D721Med (cell line): ENCODE measurements around the gene CYTL1.
"Not testable (repeated sequence)": the region's sequence is repeated elsewhere in the genome, so short reads cannot be mapped to it uniquely, and the experiment has no call there.

ENCODE experiments used
- DNase-seq: peaks from one replicate; pipeline ENCODE4 v3.0.0; 2011; ENCODE audit warnings: low spot score; ENCODE audit not compliant: insufficient read length
- FAIRE-seq: peaks from 2 replicates; lab custom pipeline; 2011; peaks lifted over from hg19 to GRCh38; lab: Jason Lieb, UNC
- TF ChIP-seq, protein P1 (sequence below): IDR thresholded peaks from 2 replicates; pipeline ENCODE4 v1.5.1; 2012; ENCODE audit warnings: mild to moderate bottlenecking, control low read depth; ENCODE audit not compliant: insufficient read depth; ENCODE audit errors: missing control alignments

Gene CYTL1

DNA sequence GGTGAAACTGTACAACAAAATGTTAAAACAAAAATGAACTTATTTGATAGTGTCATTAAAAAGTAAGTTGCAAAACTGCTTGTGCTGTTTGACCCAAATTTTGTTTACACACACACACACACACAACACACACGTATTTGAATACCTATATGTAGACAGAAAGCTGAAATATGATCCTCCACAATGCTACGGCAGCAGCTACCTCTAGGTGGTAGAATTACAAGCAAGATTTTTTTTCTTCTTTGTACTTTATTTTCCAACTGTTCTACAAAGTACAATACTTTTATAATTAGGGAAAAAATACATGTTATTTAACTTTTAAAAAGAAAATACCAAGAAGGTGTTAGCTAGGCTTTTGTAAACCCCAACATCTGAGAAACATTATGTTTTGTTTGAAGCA lies 1.2 kb downstream of the CYTL1 start:
- DNase-seq (no peak), FAIRE-seq (no peak)
- TF ChIP-seq, protein P1, sequence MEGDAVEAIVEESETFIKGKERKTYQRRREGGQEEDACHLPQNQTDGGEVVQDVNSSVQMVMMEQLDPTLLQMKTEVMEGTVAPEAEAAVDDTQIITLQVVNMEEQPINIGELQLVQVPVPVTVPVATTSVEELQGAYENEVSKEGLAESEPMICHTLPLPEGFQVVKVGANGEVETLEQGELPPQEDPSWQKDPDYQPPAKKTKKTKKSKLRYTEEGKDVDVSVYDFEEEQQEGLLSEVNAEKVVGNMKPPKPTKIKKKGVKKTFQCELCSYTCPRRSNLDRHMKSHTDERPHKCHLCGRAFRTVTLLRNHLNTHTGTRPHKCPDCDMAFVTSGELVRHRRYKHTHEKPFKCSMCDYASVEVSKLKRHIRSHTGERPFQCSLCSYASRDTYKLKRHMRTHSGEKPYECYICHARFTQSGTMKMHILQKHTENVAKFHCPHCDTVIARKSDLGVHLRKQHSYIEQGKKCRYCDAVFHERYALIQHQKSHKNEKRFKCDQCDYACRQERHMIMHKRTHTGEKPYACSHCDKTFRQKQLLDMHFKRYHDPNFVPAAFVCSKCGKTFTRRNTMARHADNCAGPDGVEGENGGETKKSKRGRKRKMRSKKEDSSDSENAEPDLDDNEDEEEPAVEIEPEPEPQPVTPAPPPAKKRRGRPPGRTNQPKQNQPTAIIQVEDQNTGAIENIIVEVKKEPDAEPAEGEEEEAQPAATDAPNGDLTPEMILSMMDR: no peak

DNA sequence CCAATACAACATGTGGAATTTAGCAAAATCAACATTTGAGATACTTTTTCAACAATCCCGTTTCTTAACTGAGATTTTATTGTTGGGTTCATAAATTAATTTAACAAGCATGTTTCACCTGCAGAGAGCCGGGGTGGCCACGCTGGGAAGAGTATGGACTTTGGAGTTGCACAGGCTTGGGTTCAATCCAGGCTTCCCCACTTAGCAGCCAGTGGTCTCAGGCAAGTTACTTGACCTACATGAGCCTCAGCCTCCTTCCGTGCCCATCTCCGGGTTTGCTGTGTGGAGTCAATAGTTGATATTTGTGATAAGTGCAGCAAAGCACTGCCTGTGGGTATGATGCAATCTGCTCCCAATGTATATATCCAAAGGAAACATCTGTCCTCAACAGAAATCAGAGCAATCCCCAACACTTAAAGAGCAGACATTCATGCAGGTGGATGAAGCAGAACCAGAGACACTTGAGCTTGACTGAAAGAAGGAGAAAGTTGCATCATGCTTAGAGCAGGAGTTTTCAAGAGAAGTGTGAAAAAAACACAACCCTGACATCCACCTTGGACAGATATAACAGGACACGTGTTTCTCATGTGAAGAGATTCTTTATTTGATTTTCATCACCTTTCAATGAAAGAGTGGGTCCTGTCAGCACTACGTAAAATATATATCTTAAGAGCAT lies 5.1 kb downstream of the CYTL1 start:
- TF ChIP-seq, protein P1: no peak
- FAIRE-seq: no peak
- DNase-seq: no peak

DNA sequence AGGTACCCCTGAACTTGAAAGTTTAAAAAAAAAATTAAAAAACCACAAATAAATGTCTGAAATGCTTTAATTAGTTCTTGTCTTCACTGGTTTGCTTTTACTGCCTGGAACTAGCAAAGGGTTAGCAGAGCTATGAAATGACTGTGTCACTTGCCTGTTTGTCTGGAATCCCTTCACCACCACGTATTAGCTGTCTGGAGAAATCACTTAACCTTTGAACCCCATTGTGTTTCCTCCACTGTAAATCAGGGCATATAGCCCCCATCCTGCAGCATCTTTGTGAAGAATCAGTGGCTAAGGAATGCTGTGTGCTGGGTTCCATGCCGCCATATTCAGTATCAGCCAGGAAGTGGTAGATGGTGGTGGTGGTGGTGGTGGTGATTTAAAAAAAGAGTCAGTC lies 6.3 kb downstream of the CYTL1 start:
- TF ChIP-seq, protein P1: no peak
- DNase-seq (no peak), FAIRE-seq (no peak)

DNA sequence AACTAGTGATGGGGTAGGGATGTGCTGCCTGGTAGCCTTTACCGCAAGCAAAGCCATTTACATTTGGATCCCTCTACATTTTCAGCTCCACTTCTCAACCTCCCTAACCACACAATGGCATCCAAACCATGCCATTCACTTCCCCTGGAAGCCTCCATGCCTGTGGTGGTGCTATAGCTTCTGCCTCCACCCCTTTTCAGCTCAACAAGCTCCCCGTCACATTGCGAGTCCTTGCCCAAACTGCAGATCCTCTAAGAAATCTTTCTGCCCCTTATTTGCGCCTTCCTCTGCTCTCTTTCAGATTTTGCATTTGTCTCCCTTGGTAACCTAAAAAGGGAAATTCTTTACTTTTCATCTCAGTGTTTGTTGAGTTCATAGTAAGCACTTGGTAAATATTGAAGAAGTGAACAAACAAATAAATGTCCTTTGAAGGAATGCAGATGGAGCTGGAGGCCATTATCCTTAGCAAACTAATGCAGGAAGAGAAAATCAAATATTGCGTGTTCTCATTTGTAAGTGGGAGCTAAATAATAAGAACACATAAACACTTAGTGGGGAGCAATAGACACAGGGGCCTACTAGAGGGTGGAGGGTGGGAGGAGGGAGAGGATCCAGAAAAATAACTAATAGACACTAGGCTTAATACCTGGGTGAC lies 6.9 kb downstream of the CYTL1 start:
- FAIRE-seq (no peak), DNase-seq (no peak)

DNA sequence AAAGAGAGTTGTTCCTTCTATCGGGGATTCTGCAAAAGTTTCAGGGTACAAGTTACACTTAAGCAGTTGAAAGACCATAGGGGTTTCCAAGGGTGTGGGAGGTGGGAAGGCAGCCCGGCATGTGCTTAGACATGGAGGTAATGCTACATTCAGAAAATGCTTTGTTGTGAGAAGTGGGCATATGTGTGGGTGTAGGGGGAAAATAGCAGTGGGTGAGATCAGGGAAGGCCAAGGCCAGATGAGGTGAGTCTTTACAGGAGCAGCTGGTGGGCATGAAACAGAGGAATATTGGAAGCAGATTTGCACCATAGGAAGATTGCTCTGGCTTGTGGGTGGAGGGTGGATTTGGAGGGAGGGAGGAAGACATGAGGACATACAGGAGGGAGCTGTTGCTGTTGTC lies 8.3 kb downstream of the CYTL1 start:
- TF ChIP-seq, protein P1: no peak
- FAIRE-seq (no peak), DNase-seq (no peak)

More for the DNA sequence above, 6.9 kb downstream of the CYTL1 start:
- TF ChIP-seq, protein P1: no peak

DNA sequence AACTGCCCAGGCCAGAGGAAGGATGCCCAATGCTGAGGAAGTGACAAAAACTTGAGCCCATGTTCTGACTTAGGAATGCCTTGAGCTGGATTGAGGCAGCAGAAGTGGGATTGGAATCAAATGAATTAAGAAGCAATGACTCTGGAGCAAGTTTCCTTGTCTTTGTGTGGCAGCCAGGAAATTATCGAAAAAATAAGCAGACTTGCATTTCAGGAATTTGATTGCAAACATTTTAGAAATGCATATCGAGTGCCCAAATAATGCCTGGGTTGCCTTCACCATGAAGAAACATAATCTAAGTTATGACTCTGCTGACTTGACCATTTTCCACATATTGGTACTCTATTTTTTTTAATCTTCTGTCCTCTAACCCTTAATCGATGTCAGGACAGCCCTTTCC lies 9.5 kb downstream of the CYTL1 start:
- no peak for DNase-seq
- FAIRE-seq: no peak

DNA sequence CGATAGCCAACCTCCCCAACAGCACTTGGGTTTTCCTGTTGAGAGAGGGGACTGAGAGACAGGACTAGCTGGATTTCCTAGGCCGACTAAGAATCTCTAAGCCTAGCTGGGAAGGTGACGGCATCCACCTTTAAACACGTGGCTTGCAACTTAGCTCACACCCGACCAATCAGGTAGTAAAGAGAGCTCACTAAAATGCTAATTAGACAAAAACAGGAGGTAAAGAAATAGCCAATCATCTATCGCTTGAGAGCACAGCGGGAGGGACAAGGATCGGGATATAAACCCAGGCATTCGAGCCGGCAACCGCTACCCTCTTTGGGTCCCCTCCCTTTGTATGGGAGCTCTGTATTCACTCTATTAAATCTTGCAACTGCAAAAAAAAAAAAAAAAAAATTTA lies 12.3 kb downstream of the CYTL1 start:
- FAIRE-seq, DNase-seq: not testable (repeated sequence)

More for the DNA sequence above, 9.5 kb downstream of the CYTL1 start:
- TF ChIP-seq, protein P1: no peak
